Activated CD4-positive, alpha-beta T cell treated with anti-CD3 and anti-CD28 coated beads, Interleukin-2, amount 10 ng/mL, durations not matched to agents 24 days and 14 days (primary cell): ENCODE data around the gene SURF4. TPM values are rescaled to one million over a fixed set of nuclear protein-coding genes. Genes with fewer than 3 reads are reported as not detected.
"Not testable (repeated sequence)": the region's sequence is repeated elsewhere in the genome, so short reads cannot be mapped to it uniquely, and the experiment has no call there.

ENCODE experiments used
- DNase-seq: peaks from one replicate; pipeline ENCODE4 v3.0.0; 2022
- H3K27ac Mint-ChIP-seq: one replicate; pipeline ENCODE4 v1.8.0; 2022; ENCODE audit warnings: mild to moderate bottlenecking, mixed read lengths
- H3K27me3 Mint-ChIP-seq: one replicate; pipeline ENCODE4 v1.8.0; 2022; ENCODE audit warnings: mixed read lengths
- H3K36me3 Mint-ChIP-seq: one replicate; pipeline ENCODE4 v1.8.0; 2022; ENCODE audit warnings: low read depth, mild to moderate bottlenecking, mixed read lengths
- H3K4me1 Mint-ChIP-seq: one replicate; pipeline ENCODE4 v1.8.0; 2021; ENCODE audit warnings: mixed read lengths
- H3K4me3 Mint-ChIP-seq: one replicate; pipeline ENCODE4 v1.8.0; 2022; ENCODE audit warnings: mild to moderate bottlenecking, moderate library complexity, mixed read lengths
- H3K9me3 Mint-ChIP-seq: one replicate; pipeline ENCODE4 v1.8.0; 2021; ENCODE audit warnings: mixed read lengths
- intact Hi-C: fragments of 100-400 bp; cut with micrococcal nuclease; formaldehyde crosslinking; loops from one replicate; pipeline ENCODE4 v1.15.1; 2023
- total RNA-seq: library from RNA; stranded (reverse); gene quantifications from 2 replicates; pipeline ENCODE4 v1.2.3, GENCODE V29; 2022

Gene SURF4
- total RNA-seq, 1 donor from 2014 or later, result 235 TPM

DNA sequence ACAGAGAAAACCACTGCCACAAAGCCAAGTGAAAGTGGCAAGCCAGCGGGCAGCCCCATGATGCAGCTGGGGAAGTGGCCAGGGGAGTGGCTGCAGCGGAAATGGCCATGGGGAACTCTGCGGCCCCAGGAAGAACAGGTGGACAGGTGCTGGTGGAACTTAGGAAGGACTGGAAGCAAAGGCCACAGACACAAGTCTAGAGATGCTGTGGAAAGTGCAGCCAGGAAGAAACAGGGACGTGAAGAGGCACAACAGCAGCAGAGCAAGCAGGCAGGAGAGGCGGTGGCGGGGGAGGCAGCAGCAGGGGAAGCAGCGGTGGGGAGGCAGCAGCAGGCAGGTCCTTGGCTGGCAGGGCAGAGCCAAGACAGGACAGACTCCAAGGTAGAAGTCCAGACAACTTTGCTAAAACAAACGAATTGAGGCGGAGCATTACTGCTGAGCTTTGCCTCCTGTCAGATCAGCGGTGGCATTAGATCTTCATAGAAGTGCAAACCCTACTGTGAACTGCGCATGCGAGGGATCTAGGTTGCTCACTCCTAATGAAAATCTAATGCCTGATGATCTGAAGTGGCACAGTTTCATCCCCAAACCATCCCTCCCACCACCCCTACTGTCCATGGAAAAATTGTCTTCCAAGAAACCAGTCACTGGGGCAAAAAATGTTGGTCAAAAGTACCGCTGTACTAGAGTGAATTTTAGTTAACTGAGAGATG, 51.7 kb downstream of the SURF4 start:
- Mint-ChIP-seq H3K9me3 (no peaks in the 10 kb centered on the region), H3K4me1 (peaks cover 2% of the 10 kb centered on the region), H3K4me3 (no peak overlapping the region), H3K36me3 (peaks cover 6% of the 10 kb centered on the region), H3K27ac (no peak overlapping the region), H3K27me3 (no peaks in the 10 kb centered on the region)
- intact Hi-C loops, result no loop called here
- no peak for DNase-seq

DNA sequence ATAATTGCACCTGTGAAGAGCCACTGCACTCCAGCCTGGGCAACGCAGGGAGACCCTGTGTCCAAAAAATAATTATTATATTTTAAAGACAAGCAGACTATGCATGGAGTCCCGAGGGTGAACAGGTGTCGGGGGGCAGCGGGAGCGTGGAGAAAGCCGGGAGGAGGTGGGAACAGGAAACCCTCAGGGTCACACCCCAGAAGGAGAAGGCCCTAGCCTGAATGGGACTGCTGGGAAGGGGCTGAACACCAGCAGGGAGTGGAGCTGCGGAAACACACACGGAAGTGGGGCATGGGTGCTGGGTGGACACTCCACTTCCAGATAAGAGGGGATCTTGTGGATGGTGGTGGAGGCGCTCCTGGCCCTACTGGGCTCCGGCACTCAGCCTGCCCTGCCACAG, 52.6 kb downstream of the SURF4 start:
- intact Hi-C loops, result no loop called here

DNA sequence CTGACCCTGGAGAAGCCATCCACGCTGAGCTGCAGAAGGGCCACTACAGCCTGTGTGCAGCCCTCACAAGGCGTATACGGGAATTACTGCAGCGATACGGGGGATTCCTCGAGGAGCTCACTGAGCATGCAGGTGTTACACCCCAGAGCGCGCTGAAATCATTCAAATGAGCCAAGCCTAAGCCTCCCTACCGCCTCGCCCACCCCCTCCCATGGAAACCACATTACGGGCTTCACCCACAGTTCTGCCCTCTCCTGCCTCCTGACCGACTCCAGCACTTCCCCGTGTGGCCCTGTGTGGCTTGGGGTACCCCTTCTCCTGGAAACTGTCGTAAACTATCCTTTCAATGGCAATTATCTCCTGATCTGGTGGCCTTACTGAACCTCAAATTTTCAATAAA, 53.2 kb downstream of the SURF4 start:
- no peak for DNase-seq
- intact Hi-C loops, result no loop called here
- no peaks in the 10 kb centered on the region for H3K9me3 Mint-ChIP-seq
- H3K4me3 Mint-ChIP-seq, result no peak overlapping the region
- H3K36me3 Mint-ChIP-seq, result no peaks in the 10 kb centered on the region
- H3K27me3 Mint-ChIP-seq, result no peaks in the 10 kb centered on the region
- no peaks in the 10 kb centered on the region for H3K4me1 Mint-ChIP-seq
- H3K27ac Mint-ChIP-seq, result no peak overlapping the region

More for the DNA sequence above, 52.6 kb downstream of the SURF4 start:
- no peak for DNase-seq
- Mint-ChIP-seq H3K4me3 (no peak overlapping the region), H3K36me3 (no peaks in the 10 kb centered on the region), H3K27ac (no peak overlapping the region), H3K9me3 (no peaks in the 10 kb centered on the region), H3K4me1 (no peaks in the 10 kb centered on the region), H3K27me3 (no peaks in the 10 kb centered on the region)

DNA sequence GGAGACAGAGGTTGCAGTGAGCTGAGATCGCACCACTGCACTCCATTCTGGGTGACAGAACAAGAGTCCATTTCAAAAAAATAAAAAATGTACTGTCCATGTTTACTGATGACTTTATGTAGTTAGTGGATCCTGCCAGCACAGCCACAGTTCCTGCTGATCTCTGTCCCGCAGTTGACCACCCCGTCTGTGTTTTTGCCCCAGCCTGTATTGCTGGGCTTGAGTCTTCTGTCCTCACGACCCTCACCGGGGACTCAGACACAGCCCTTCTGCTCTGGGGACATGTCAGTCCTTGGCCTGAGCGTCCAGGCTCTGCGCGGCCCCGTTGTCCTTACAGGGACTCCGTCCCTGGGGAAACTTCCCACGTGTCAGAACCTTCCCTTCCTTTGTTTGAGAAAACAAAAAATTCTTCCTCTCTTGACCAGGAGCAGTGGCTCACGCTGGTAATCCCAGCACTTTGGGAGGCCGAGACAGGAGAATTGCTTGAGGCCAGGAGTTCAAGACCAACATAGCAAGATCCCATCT, 54.4 kb downstream of the SURF4 start:
- no peaks in the 10 kb centered on the region for H3K4me1 Mint-ChIP-seq
- no peaks in the 10 kb centered on the region for H3K27me3 Mint-ChIP-seq
- H3K4me3 Mint-ChIP-seq, result no peak overlapping the region
- no peak for DNase-seq
- H3K36me3 Mint-ChIP-seq, result no peaks in the 10 kb centered on the region
- H3K27ac Mint-ChIP-seq, result no peak overlapping the region
- intact Hi-C loops, result no loop called here
- H3K9me3 Mint-ChIP-seq, result no peaks in the 10 kb centered on the region

DNA sequence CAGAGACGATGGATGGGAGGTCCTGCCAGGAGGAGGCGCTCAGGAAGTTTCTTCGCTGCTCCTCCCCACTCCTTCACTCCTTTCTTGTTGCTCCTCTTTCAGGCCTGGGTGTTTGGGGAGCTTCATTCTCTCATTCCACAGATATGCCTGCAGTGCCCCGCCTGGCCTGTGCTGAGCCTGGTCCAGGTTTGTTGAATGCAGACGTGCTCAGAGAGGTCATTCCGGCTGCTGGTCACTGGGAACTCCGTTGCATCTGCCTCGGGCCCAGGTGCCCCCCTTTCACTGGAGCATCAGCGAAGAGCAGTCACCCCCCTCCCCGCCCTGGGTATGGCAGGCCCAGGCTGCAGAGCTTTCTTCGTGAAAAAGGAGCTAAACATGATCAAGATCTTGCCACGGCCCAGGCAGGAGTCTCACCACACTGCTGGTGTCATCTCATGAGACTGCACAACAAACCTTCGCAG, 55.4 kb downstream of the SURF4 start:
- Mint-ChIP-seq H3K9me3 (no peaks in the 10 kb centered on the region), H3K4me3 (no peak overlapping the region), H3K27ac (no peak overlapping the region), H3K27me3 (peaks cover 2% of the 10 kb centered on the region), H3K4me1 (no peaks in the 10 kb centered on the region), H3K36me3 (no peaks in the 10 kb centered on the region)
- DNase-seq, result no peak
- intact Hi-C loops, result no loop called here

DNA sequence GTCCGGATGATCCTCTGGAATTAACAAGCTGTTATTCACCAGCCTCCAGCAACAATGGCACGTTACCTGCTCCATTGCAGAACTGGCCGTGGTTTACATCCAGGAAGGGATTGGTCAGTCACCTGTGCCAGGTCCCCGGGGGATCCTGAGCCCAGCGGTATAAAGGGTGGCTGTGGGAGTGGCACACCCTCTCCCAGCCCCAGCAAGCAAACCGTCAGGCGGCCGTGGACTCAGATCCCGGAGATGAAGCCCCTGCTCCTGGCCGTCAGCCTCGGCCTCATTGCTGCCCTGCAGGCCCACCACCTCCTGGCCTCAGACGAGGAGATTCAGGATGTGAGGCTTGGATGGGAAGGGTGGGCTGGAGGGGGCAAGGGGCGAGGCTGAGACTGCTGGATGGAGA, 58.3 kb downstream of the SURF4 start:
- H3K27ac Mint-ChIP-seq, H3K36me3 Mint-ChIP-seq, intact Hi-C loops, H3K27me3 Mint-ChIP-seq, H3K4me1 Mint-ChIP-seq, H3K9me3 Mint-ChIP-seq, H3K4me3 Mint-ChIP-seq, DNase-seq: not testable (repeated sequence)

DNA sequence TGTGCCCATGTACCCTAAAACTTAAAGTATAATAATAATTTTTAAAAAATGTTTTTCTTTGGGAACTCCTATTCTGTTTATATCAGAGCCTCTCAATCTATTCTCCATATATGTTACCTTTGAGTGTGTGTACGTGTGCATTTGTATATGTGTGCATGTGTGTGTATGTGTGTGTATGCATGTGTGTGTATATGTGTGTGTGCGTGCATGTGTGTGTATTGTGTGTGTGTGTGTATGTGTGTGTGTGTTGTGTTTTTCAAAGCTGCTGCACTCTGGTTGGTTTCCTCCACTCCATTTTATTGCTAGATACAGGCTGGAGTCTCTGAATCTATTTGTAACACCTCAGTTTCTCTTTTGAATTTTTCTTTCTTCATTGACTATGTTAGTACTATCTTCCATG, 59.9 kb downstream of the SURF4 start:
- H3K4me3 Mint-ChIP-seq, result no peak overlapping the region
- peaks cover 2% of the 10 kb centered on the region for H3K27me3 Mint-ChIP-seq
- no peaks in the 10 kb centered on the region for H3K4me1 Mint-ChIP-seq
- no peak for DNase-seq
- no peaks in the 10 kb centered on the region for H3K36me3 Mint-ChIP-seq
- H3K27ac Mint-ChIP-seq, result no peak overlapping the region
- H3K9me3 Mint-ChIP-seq, result no peaks in the 10 kb centered on the region
- intact Hi-C loops, result no loop called here

Other genes with a start within 250 kb of the SURF4 start
- 6.8 and 8.2 TPM in 2 replicates for gene GBGT1, start 212.1 kb downstream of the SURF4 start, total RNA-seq
- gene OBP2B, start 166.8 kb downstream of the SURF4 start, total RNA-seq, result not detected in 2 replicates
- 0.36 and 0.58 TPM in 2 replicates for gene ABO, start 100.9 kb downstream of the SURF4 start, total RNA-seq
- gene SURF6, start 39.9 kb downstream of the SURF4 start, total RNA-seq, result 27.4 and 28.8 TPM in 2 replicates
- gene MED22, start 27.9 kb downstream of the SURF4 start, total RNA-seq, result 39.5 and 45.0 TPM in 2 replicates
- 2,650 and 2,658 TPM in 2 replicates for gene RPL7A, start 27.8 kb downstream of the SURF4 start, total RNA-seq
- gene SURF1, start 19.6 kb downstream of the SURF4 start, total RNA-seq, result 29.8 and 33.2 TPM in 2 replicates
- gene SURF2, start 19.5 kb downstream of the SURF4 start, total RNA-seq, result 28.5 and 29.3 TPM in 2 replicates
- gene STKLD1, start 306 bp upstream of the SURF4 start, total RNA-seq, result 0.16 and 0.33 TPM in 2 replicates
- gene REXO4, start 42.0 kb upstream of the SURF4 start, total RNA-seq, result 39.9 and 42.3 TPM in 2 replicates
- 1.3 and 1.5 TPM in 2 replicates for gene ADAMTS13, start 46.3 kb upstream of the SURF4 start, total RNA-seq
- 0.40 and 0.70 TPM in 2 replicates for gene CACFD1, start 83.9 kb upstream of the SURF4 start, total RNA-seq
- 3.2 and 4.0 TPM in 2 replicates for gene SLC2A6, start 103.0 kb upstream of the SURF4 start, total RNA-seq
- gene MYMK, start 148.9 kb upstream of the SURF4 start, total RNA-seq, result not detected in 2 replicates
- gene ADAMTSL2, start 158.6 kb upstream of the SURF4 start, total RNA-seq, result not detected in 2 replicates
- not detected in 2 replicates for gene FAM163B, start 233.3 kb upstream of the SURF4 start, total RNA-seq